Right atrium auricular region (tissue), 2 donors: ENCODE measurements around the gene COBL. TPM values are rescaled to one million over a fixed set of nuclear protein-coding genes. Genes with fewer than 3 reads are reported as not detected.

Experiments
- DNase-seq: peaks from one replicate; pipeline ENCODE4 v3.0.0-alpha.2; 2019; ENCODE audit warnings: low spot score
- H3K27ac ChIP-seq, 2 donors: fragments of 200-600 bp; sonication (generic); 1 replicate in 1 of 2; 2 replicates in 1 of 2; pipeline ENCODE4 v1.5.1; 2016 to 2019
- H3K27me3 ChIP-seq, 2 donors: fragments of 200-600 bp; sonication (generic); one replicate each; pipeline versions ENCODE4 v1.5.1 to v1.6.0; 2017 to 2019
- H3K36me3 ChIP-seq: fragments of 200-600 bp; sonication (generic); one replicate; pipeline ENCODE4 v1.5.1; 2016
- H3K4me1 ChIP-seq, 2 donors: fragments of 200-600 bp; sonication (generic); one replicate each; pipeline versions ENCODE4 v1.5.1 to v1.6.0; 2017 to 2019
- H3K4me3 ChIP-seq, 2 donors: fragments of 200-600 bp; sonication (generic); 1 replicate in 1 of 2; 2 replicates in 1 of 2; pipeline ENCODE4 v1.5.1; 2017 to 2019; ENCODE audit warnings: mild to moderate bottlenecking in 1 of 2, moderate library complexity in 1 of 2
- H3K9me3 ChIP-seq, 2 donors: fragments of 200-600 bp; sonication (generic); one replicate each; pipeline ENCODE4 v1.5.1; 2019
- CTCF ChIP-seq, 2 donors: fragments of 200-600 bp; sonication (generic); IDR thresholded peaks; one replicate each; pipeline ENCODE4 v1.5.1; 2019; ENCODE audit warnings: antibody characterized with exemption in 2 of 2
- total RNA-seq, 2 donors: library from RNA; depleted of rRNA; stranded (reverse); fragments of >200 nt; gene quantifications; one replicate each; pipeline ENCODE4 v1.1.0, GENCODE V29; 2016

The COBL gene
- total RNA-seq, 2 donors from 2014 or later, result 26.3 to 31.4 TPM

DNA sequence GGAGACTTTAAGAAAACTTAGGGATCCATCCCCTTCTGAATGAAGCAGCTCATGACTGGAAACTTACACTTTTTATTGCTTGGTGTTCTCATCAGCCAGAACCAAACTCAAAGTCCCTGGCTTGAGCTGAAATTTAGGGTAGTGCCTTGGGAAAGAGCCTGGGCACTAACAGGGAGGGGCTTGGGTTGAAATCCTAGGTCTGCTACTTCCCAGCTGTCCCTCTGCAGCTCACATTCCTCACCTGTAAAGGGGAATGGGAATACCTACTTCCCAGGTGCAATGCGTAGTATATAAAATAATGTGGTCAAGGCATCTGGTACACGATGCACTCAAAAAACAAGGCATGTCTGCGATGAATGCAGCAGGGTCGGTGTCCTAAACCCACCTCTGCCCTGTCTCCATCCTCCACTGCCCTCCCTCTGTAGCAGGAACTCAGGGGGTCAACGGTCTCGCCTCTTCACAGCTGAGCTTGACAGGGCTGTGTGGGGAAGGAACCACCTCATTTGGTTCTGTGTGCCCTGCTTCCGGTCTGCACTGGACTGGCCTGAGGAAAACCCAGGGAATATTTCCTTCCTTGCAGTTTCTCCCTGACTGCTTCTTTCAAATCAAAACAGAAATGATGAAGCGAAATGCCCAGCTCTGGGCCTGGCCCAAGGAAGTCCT is 80.0 kb downstream of the COBL start:
- no peak for TF ChIP-seq CTCF (IDR thresholded peaks at IDR 0.05)
- H3K9me3 ChIP-seq, result no peaks in the 10 kb centered on the region
- H3K27me3 ChIP-seq, result no peaks in the 10 kb centered on the region
- peaks cover 0 to 4% of the 10 kb centered on the region in 2 donors for H3K4me1 ChIP-seq
- H3K27ac ChIP-seq, result no peak overlapping the region
- H3K4me3 ChIP-seq, result no peak overlapping the region
- no peaks in the 10 kb centered on the region for H3K36me3 ChIP-seq
- no peak for DNase-seq

GRCh38 chr7:51235593-51236313 is 80.9 kb downstream of the COBL start:
- Histone ChIP-seq H3K9me3 (no peaks in the 10 kb centered on the region), H3K27me3 (no peaks in the 10 kb centered on the region), H3K4me3 (no peak overlapping the region), H3K27ac (no peak overlapping the region), H3K4me1 (peaks cover 0 to 4% of the 10 kb centered on the region in 2 donors), H3K36me3 (no peaks in the 10 kb centered on the region)
- TF ChIP-seq CTCF (IDR thresholded peaks at IDR 0.05), result no peak
- DNase-seq, result no peak

DNA sequence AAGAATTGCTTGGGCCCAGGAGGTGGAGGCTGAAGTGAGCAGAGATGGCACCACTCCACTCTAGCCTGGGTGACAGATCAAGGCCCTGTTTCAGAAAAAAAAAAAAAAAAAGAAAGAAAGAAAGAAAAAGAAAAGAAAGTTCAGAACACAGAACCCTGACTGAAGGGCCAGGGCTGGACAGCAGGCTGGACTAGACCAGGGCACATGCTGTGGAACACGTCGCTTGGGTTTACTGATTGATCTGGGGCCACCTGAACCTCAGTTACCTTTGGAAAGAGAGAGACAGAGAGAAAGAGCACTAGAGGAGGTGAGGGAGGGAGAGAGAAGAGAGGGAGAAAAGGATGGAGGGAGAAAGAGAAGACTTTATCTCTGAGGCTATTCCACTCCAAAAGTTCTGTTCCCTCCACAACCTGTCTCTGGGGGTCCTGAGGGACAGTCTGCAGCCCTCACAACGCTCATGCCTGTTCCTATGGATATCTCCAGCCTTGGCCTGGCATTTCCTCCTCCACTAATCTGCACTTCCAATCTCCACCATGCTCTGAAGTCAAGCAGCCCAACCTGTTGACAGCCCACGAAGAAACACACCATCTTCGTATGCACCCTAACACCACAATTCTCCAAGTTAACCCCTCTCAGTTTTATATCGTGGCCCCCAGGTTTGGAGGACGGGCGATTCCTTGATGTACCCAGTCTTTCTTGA is 81.8 kb downstream of the COBL start:
- H3K9me3 ChIP-seq, result no peaks in the 10 kb centered on the region
- no peak for DNase-seq
- peak overlapping the region in 1 of 2 donors; percentile 13 for H3K27ac ChIP-seq
- H3K4me1 ChIP-seq, result peaks cover 0 to 4% of the 10 kb centered on the region in 2 donors
- no peak overlapping the region for H3K4me3 ChIP-seq
- TF ChIP-seq CTCF (IDR thresholded peaks at IDR 0.05), result no peak
- no peaks in the 10 kb centered on the region for H3K36me3 ChIP-seq
- no peaks in the 10 kb centered on the region for H3K27me3 ChIP-seq

DNA sequence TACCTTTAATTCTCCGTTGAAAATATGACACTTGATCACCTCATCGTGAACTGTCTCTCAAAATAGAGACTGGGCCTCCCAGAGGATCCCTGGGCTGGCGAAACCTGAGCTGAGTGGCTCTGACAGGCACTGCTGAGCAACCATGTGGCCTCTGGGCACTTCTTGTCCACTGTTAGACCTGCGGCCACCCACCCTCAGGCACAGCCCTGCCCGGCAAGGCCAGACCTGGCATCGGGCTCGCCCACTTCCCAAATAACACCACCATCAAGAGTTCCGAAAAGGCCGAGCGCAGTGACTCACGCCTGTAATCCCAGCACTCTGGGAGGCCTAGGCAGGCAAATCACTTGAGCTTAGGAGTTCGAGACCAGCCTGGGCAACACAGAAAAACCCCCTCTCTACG is 82.5 kb downstream of the COBL start:
- no peak overlapping the region for H3K4me3 ChIP-seq
- no peaks in the 10 kb centered on the region for H3K27me3 ChIP-seq
- H3K27ac ChIP-seq, result peak overlapping the region; percentile 1 to 13
- DNase-seq, result no peak
- H3K4me1 ChIP-seq, result peaks cover 0 to 4% of the 10 kb centered on the region in 2 donors
- H3K36me3 ChIP-seq, result no peaks in the 10 kb centered on the region
- H3K9me3 ChIP-seq, result no peaks in the 10 kb centered on the region
- no peak for TF ChIP-seq CTCF (IDR thresholded peaks at IDR 0.05)

- no peak overlapping the region for H3K4me3 ChIP-seq
- no peak for DNase-seq
- peaks cover 0 to under 1% of the 10 kb centered on the region in 2 donors for H3K4me1 ChIP-seq
- TF ChIP-seq CTCF (IDR thresholded peaks at IDR 0.05), result no peak
- no peak overlapping the region for H3K27ac ChIP-seq
- H3K9me3 ChIP-seq, result no peaks in the 10 kb centered on the region
- H3K36me3 ChIP-seq, result no peaks in the 10 kb centered on the region
- no peaks in the 10 kb centered on the region for H3K27me3 ChIP-seq
Measured at GRCh38 chr7:51233374-51233773, 83.2 kb downstream of the COBL start.
